22Rv1 (cell line): ENCODE measurements around the gene ZNF311.
A peak's percentile ranks its signal among the peaks of the same experiment; 100 is the strongest.

ENCODE experiments used
- H3K27ac ChIP-seq: fragments of 450-650 bp; 2 replicates; pipeline ENCODE4 v1.5.1; 2017
- ZFX ChIP-seq: fragments of 450-650 bp; IDR thresholded peaks from 2 replicates; pipeline ENCODE4 v1.6.1; 2017; ENCODE audit warnings: antibody characterized with exemption, borderline replicate concordance
- TF ChIP-seq, protein P1 (sequence below): fragments of 450-650 bp; IDR thresholded peaks from 2 replicates; pipeline ENCODE4 v1.5.1; 2017; ENCODE audit warnings: mild to moderate bottlenecking

ZNF311 gene

DNA sequence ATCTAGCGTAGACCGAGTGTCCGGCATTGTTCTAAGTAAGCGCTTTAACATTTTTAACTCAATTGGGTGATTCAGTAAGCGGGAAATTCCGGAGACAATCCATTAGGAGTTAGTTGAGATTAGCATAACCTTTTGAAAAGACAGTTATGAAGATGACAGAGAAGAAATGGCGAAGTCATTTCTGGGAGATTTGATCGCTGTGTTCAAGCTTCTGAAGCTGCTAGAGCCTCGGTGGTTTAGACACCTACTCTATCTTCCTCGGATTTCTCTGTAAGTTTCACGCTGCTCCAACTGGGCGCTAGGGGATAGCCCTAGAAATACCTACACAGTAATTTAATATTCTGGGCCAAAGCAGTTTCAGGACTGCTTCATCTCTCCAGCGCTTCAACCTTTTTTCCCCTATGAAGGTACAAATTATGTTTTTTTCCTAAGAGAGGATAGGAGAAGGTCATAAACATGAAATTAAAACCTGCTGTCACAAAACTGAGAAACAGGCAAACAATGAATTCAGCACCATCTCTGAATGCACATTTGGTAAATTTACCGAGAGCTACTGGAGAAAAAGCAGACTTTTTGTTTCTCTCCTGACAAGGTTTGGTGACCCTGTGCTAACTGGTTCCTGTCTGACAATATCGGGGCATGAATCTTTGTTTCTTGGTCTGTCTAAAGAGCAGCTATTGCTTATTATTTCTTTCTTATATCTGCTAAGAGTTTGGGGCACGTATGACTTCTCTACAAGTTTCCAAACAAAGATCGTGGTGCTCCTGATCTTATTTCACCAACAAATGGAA lies 22.4 kb downstream of the ZNF311 start:
- H3K27ac ChIP-seq = peak overlapping the region; percentile 99
- TF ChIP-seq ZFX = no peak
- TF ChIP-seq, protein P1, sequence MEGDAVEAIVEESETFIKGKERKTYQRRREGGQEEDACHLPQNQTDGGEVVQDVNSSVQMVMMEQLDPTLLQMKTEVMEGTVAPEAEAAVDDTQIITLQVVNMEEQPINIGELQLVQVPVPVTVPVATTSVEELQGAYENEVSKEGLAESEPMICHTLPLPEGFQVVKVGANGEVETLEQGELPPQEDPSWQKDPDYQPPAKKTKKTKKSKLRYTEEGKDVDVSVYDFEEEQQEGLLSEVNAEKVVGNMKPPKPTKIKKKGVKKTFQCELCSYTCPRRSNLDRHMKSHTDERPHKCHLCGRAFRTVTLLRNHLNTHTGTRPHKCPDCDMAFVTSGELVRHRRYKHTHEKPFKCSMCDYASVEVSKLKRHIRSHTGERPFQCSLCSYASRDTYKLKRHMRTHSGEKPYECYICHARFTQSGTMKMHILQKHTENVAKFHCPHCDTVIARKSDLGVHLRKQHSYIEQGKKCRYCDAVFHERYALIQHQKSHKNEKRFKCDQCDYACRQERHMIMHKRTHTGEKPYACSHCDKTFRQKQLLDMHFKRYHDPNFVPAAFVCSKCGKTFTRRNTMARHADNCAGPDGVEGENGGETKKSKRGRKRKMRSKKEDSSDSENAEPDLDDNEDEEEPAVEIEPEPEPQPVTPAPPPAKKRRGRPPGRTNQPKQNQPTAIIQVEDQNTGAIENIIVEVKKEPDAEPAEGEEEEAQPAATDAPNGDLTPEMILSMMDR = no peak

DNA sequence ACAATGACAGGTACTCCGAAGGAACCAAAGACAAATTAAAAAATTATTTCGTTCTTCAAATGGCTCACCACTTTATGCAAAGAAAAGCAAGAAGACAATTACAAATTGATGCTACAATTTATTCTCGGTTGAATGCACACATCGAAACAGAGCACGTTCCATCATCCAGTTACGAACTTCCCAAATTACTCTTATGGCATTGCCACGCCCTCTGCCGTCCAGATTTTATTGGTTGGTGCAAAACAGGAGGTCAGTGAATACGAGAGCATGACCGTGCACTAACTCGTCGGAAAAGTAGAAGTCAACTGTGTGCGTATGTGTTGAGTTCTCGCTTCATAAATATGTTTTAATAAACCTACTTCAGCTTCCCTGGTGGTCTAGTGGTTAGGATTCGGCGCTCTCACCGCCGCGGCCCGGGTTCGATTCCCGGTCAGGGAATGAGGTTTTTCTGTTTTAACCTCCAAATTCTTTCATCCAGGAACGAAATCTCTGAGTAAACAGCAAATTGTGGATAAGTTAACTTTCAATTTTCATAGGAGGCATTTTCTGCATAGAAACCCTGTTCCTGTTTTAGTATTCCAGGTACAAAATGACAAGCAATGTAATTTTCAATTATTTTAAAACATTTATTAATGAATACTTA lies 23.2 kb downstream of the ZNF311 start:
- TF ChIP-seq ZFX = no peak
- TF ChIP-seq, protein P1 = no peak
- peak overlapping the region; percentile 99 for H3K27ac ChIP-seq

DNA sequence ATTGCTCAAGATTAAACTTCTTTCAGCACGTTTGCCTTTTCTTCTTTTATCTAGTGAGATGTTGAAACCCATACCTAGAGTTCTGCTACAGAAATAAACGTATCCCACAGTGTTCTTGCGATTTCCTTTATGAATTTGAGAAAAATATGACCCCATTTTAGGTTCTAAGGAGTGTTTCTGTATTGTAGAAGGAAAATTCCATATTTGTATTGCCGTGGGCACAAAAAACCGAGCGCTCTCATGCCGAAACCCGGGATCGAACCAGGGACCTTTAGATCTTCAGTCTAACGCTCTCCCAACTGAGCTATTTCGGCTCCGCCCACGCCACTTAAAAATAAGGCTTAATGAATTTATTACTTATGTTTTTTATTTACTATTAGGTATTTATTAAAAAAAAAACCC lies 23.7 kb downstream of the ZNF311 start:
- H3K27ac ChIP-seq = peak overlapping the region; percentile 99
- TF ChIP-seq, protein P1 = no peak

DNA sequence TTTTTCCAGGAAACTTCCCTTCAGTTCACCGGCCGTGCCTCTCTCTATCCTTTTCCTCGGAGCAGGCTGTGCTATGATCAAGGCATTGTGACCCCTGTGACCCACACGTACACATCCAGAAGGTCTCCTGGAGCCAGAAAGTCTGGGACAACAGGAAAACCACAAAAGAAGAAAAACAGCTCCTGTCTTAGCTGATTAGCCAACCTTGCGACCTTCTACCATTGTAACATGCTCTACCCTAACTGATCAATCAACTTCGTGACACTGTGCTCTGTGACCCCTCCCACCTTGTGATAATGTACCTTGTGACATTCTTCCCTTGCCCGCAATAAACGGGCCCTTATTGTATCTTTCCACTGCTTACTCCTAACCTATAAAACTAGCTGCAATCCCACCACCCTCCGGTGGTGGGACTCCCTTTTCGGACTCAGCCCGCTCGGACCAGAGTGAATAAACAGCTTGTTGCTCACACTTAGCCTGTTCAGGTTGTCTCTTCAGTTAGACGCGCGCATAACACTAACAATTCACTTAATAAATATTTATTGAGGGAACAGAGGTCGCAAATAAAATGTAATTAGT lies 24.2 kb downstream of the ZNF311 start:
- TF ChIP-seq ZFX = no peak
- TF ChIP-seq, protein P1 = peak; percentile 41
- peak overlapping the region; percentile 99 for H3K27ac ChIP-seq

DNA sequence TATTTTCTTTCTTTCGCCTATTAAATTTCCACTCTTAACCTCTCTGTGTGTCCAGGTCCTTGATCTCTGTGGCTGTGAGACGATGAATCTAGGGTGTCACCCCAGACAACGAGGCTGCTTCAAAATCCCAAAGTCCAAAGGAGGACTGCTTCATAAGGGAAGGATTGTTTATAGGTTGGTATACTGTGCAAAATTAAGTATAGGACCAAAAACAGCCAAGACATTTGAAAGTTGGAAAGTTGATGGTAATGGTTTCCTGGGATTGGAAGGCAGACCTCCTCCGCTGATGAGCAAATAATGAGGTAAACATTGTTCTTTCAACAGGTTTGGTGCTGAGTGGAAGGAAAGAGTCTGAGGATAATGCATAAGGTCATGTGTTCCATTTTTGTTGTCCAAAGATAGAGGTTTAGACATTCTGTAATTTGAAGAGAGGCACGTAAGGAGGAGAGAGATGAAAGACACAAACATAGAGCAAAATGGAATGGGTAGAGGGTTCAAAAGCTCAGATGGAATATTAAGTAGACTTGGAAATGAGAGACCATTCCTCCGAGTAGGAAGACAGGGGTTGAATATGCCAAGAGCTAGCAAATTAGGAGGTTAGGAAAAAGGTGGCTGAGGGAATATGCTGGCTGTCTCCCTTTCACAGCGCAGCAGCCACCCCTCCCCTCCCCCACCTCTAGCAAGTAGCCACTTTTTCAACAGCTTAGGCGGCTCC lies 24.8 kb downstream of the ZNF311 start:
- peak overlapping the region; percentile 99 for H3K27ac ChIP-seq
- TF ChIP-seq ZFX = no peak
- TF ChIP-seq, protein P1 = no peak

DNA sequence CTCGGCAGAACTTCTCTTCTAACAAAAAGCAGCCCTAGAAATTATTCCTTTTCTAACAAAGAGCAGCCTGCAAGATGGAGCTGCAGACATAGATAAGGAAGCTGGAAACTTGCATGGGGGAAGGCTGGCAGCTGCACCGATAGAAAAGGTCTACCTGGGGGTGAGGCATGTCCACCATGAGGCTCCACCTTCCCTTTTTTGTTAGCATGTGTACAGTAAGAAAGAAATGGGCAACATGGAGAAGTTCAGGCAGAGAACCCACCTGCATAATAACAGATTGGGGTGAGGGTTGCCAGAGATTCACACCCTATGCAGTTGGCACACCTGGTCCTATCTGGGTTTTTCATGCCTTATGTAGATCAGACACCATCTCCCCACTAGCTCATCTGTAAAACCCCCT lies 25.4 kb downstream of the ZNF311 start:
- no peak overlapping the region for H3K27ac ChIP-seq
- TF ChIP-seq, protein P1 = no peak
- TF ChIP-seq ZFX = no peak
